HepG2 (cell line): ENCODE data around the gene MTNR1A. TPM values are rescaled to one million over a fixed set of nuclear protein-coding genes. Genes with fewer than 3 reads are reported as not detected.

Experiments
- ATAC-seq: fragments of 200-7000 bp; cut with Tn5 transposase; 3 replicates; pipeline ENCODE4 v1.9.1; 2020; ENCODE audit warnings: mild to moderate bottlenecking, moderate library complexity
- BruUV-seq: library from RNA; stranded (reverse); fragments of 400-500 nt; replicated peaks from 2 replicates; lab custom pipeline; 2021; lab: Mats Ljungman, UMichigan
- CTCF ChIA-PET: fragments of 300-600 bp; formaldehyde crosslinking; extraction: SDS; loops from one replicate; lab custom pipeline; 2021; ENCODE audit warnings: low total read pairs, inconsistent platforms, low intra/inter-chr PET ratio; lab: Yijun Ruan, JAX
- POLR2A ChIA-PET: fragments of 350-600 bp; sonication (Branson Sonifier 250); formaldehyde crosslinking; loops from one replicate; lab custom pipeline; 2020; ENCODE audit warnings: antibody characterized with exemption, inconsistent platforms; lab: Yijun Ruan, JAX
- DNase-seq: peaks from one replicate; pipeline ENCODE4 v3.0.0-alpha.2; 2015; ENCODE audit warnings: low spot score
- FAIRE-seq: peaks from 3 replicates; lab custom pipeline; 2011; peaks lifted over from hg19 to GRCh38; lab: Jason Lieb, UNC
- H2AFZ ChIP-seq: one replicate; pipeline ENCODE4 v1.6.1; 2011; ENCODE audit warnings: low read length, inconsistent platforms
- H3K27ac ChIP-seq: fragments of 300-600 bp; 3 replicates; pipeline ENCODE4 v1.8.0; 2011; ENCODE audit warnings: mixed run types, mild to moderate bottlenecking, mixed read lengths, low read length, inconsistent platforms; ENCODE audit not compliant: insufficient read depth; ENCODE audit errors: extremely low read length
- H3K27me3 ChIP-seq, 2 experiments: fragments of 200-600 bp in 1 of 2; 2 replicates in 1 of 2; 3 replicates in 1 of 2; pipeline versions ENCODE4 v1.6.0 to v1.8.0; 2011; ENCODE audit warnings: low read length in 2 of 2, mild to moderate bottlenecking in 2 of 2, moderate library complexity in 2 of 2, inconsistent platforms in 1 of 2; ENCODE audit not compliant: insufficient read depth in 2 of 2, control insufficient read depth in 1 of 2
- H3K36me3 ChIP-seq, 2 experiments: fragments of 200-600 bp in 1 of 2; replicated peaks in 1 of 2; 2 replicates in 1 of 2; 3 replicates in 1 of 2; pipeline versions ENCODE4 v1.5.1 to v1.8.0; 2011; ENCODE audit warnings: low read length in 2 of 2, inconsistent platforms in 1 of 2; ENCODE audit not compliant: insufficient read depth in 2 of 2, control insufficient read depth in 1 of 2
- H3K4me1 ChIP-seq: 2 replicates; pipeline ENCODE4 v1.5.1; 2012; ENCODE audit warnings: low read length, inconsistent platforms; ENCODE audit not compliant: insufficient read depth
- H3K4me2 ChIP-seq: 2 replicates; pipeline ENCODE4 v1.6.0; 2011; ENCODE audit warnings: low read depth, low read length, inconsistent platforms
- H3K4me3 ChIP-seq, 3 experiments: fragments of 200-600 bp in 1 of 3; sonication (generic), shearing (Covaris generic) in 1 of 3; replicated peaks in 1 of 3; 2 replicates each; pipeline ENCODE4 v1.5.1; 2011 to 2016; ENCODE audit warnings: low read length in 3 of 3, inconsistent platforms in 2 of 3, low read depth in 2 of 3, mild to moderate bottlenecking in 2 of 3, control low read depth in 1 of 3, mixed read lengths in 1 of 3; ENCODE audit not compliant: insufficient read depth in 1 of 3
- H3K79me2 ChIP-seq: one replicate; pipeline ENCODE4 v1.6.1; 2011; ENCODE audit warnings: low read length, inconsistent platforms; ENCODE audit not compliant: insufficient read depth
- H3K9ac ChIP-seq: 2 replicates; pipeline ENCODE4 v1.6.0; 2011; ENCODE audit warnings: mild to moderate bottlenecking, low read depth, low read length, inconsistent platforms; ENCODE audit not compliant: insufficient read depth
- H3K9me3 ChIP-seq: 2 replicates; pipeline ENCODE4 v1.5.1; 2012; ENCODE audit warnings: mild to moderate bottlenecking, low read length
- H4K20me1 ChIP-seq: 2 replicates; pipeline ENCODE4 v1.6.0; 2011; ENCODE audit warnings: inconsistent platforms, mild to moderate bottlenecking, low read length, moderate library complexity; ENCODE audit not compliant: insufficient read depth
- AGO2 ChIP-seq: fragments of 200-400 bp; formaldehyde crosslinking; optimal IDR thresholded peaks from 2 replicates; pipeline ENCODE3; 2017; ENCODE audit warnings: mild to moderate bottlenecking, low read depth, low read length, moderate library complexity
- CCAR2 ChIP-seq: fragments of 200-400 bp; formaldehyde crosslinking; optimal IDR thresholded peaks from 2 replicates; pipeline ENCODE3; 2018; ENCODE audit warnings: low read depth, mild to moderate bottlenecking, low read length, moderate library complexity
- FLYWCH1 ChIP-seq: sonication (generic); formaldehyde crosslinking; IDR thresholded peaks from 2 replicates; pipeline ENCODE4 v1.8.1; 2023; ENCODE audit warnings: mild to moderate bottlenecking, missing genetic modification reagents
- GATAD2A ChIP-seq: IDR thresholded peaks from 2 replicates; pipeline ENCODE4 v1.6.1; 2016
- HNRNPL ChIP-seq: fragments of 200-400 bp; formaldehyde crosslinking; IDR thresholded peaks from 2 replicates; pipeline ENCODE4 v1.6.1; 2017; ENCODE audit warnings: mild to moderate bottlenecking, low read depth, low read length
- MAZ ChIP-seq, 2 experiments: sonication (generic) in 1 of 2; formaldehyde crosslinking in 1 of 2; IDR thresholded peaks; 2 replicates each; pipeline versions ENCODE4 v1.5.0 to v1.6.1; 2012 to 2020; ENCODE audit warnings: low read depth in 2 of 2, mild to moderate bottlenecking in 2 of 2, borderline replicate concordance in 1 of 2, improper control_type of control experiment in 1 of 2, low read length in 1 of 2, missing genetic modification reagents in 1 of 2, moderate library complexity in 1 of 2
- NFYC ChIP-seq: IDR thresholded peaks from 2 replicates; pipeline ENCODE4 v1.6.1; 2016; ENCODE audit warnings: missing genetic modification reagents, missing compliant biosample characterization
- PCBP2 ChIP-seq: fragments of 200-400 bp; formaldehyde crosslinking; optimal IDR thresholded peaks from 2 replicates; pipeline ENCODE3; 2018; ENCODE audit warnings: low read length, low read depth; ENCODE audit not compliant: poor library complexity, severe bottlenecking
- PTBP1 ChIP-seq: fragments of 200-400 bp; formaldehyde crosslinking; IDR thresholded peaks from 2 replicates; pipeline ENCODE4 v1.6.1; 2018; ENCODE audit warnings: low read length, low read depth; ENCODE audit not compliant: poor library complexity, severe bottlenecking
- WGBS: methylation state at CpG from one replicate; pipeline ENCODE4 v1.1.6; 2017; ENCODE audit warnings: low lambda C conversion rate; 5-methylcytosine and 5-hydroxymethylcytosine counted together
- in situ Hi-C: cut with HindIII; loops from 2 replicates; pipeline ENCODE4 v1.10.0; 2017; ENCODE audit warnings: low pct_unique_long_range_greater_than_20kb; ENCODE audit not compliant: extremely low pct_ligation_motif_present
- intact Hi-C: fragments of 100-400 bp; cut with micrococcal nuclease; formaldehyde crosslinking; loops from one replicate; pipeline ENCODE4 v1.10.0; 2022; ENCODE audit not compliant: unreplicated experiment
- polyA plus RNA-seq, 8 experiments: library from polyadenylated mRNA; depleted of rRNA in 3 of 8; stranded (reverse) in 7 of 8; unstranded in 1 of 8; fragments of >200 nt; fragmentation: Illumina TruSeq in 4 of 8; extraction: Trizol in 4 of 8; gene quantifications; 2 replicates each; pipeline versions ENCODE4 v1.2.1 to v1.2.3, GENCODE V29; 2011 to 2016; ENCODE audit warnings: low read depth in 4 of 8, missing spikeins in 1 of 8, mixed read lengths in 1 of 8; ENCODE audit not compliant: insufficient read depth in 1 of 8
- total RNA-seq, 5 experiments: library from RNA; depleted of rRNA; stranded (reverse); fragments of >200 nt; fragmentation: Illumina TruSeq; extraction: Trizol; gene quantifications; 2 replicates each; pipeline ENCODE4 v1.2.3, GENCODE V29; 2016; ENCODE audit warnings: low read depth in 1 of 5
- TF ChIP-seq, protein P1 (sequence below): IDR thresholded peaks from 2 replicates; pipeline ENCODE4 v1.6.1; 2016; ENCODE audit warnings: mild to moderate bottlenecking
- TF ChIP-seq, protein P2 (sequence below): IDR thresholded peaks from 2 replicates; pipeline ENCODE4 v1.6.1; 2016; ENCODE audit warnings: missing biosample characterization, missing genetic modification reagents, low read depth

The MTNR1A gene
- total and polyA plus RNA-seq, 2 of the 13 experiments (the other 11 are each of a cell fraction or from before 2014, with no cell fraction given), result not detected

DNA sequence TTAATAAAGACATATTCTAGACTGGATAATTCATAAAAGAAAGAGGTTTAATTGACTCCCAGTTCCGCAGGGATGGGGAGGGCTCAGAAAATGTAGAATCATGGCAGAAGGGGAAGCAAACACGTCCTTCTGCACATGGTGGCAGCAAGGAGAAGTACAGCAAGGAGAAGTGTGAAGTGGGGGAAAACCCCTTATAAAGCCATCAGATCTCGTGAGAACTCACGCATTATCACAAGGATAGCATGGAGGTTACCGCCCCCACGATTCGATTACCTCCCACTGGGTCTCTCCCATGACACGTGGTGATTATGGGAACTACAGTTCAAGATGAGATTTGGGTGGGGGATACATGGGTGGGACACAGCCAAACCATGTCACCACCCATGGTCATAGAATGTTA is 58.3 kb downstream of the MTNR1A start:
- in situ Hi-C loops, result no loop called here
- H2AFZ ChIP-seq, result no peak overlapping the region
- intact Hi-C loops, result no loop called here
- POLR2A ChIA-PET, result no interaction called here
- no peak for ATAC-seq
- H3K27ac ChIP-seq, result no peak overlapping the region
- no peak for TF ChIP-seq GATAD2A (CRISPR knock-in tag)
- no peak for TF ChIP-seq NFYC (CRISPR knock-in tag)
- TF ChIP-seq CCAR2, result no peak
- TF ChIP-seq FLYWCH1 (CRISPR knock-in tag), result no peak
- TF ChIP-seq, protein P1, sequence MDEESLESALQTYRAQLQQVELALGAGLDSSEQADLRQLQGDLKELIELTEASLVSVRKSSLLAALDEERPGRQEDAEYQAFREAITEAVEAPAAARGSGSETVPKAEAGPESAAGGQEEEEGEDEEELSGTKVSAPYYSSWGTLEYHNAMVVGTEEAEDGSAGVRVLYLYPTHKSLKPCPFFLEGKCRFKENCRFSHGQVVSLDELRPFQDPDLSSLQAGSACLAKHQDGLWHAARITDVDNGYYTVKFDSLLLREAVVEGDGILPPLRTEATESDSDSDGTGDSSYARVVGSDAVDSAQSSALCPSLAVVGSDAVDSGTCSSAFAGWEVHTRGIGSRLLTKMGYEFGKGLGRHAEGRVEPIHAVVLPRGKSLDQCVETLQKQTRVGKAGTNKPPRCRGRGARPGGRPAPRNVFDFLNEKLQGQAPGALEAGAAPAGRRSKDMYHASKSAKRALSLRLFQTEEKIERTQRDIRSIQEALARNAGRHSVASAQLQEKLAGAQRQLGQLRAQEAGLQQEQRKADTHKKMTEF (CRISPR knock-in tag), result no peak
- TF ChIP-seq, protein P2, sequence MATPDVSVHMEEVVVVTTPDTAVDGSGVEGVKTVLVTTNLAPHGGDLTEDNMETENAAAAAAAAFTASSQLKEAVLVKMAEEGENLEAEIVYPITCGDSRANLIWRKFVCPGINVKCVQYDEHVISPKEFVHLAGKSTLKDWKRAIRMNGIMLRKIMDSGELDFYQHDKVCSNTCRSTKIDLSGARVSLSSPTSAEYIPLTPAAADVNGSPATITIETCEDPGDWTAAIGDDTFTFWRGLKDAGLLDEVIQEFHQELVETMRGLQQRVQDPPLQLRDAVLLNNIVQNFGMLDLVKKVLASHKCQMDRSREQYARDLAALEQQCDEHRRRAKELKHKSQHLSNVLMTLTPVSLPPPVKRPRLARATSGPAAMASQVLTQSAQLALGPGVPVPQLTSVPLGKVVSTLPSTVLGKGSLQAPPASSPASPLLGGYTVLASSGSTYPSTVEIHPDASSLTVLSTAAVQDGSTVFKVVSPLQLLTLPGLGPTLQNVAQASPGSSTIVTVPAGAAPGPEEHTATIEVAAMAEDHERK (CRISPR knock-in tag), result no peak
- TF ChIP-seq PTBP1, result no peak
- no peak for TF ChIP-seq AGO2
- no peak for TF ChIP-seq MAZ (IDR thresholded peaks at IDR 0.05; ENCODE audit: borderline replicate concordance, low read depth, low read length)
- TF ChIP-seq MAZ (CRISPR knock-in tag; IDR thresholded peaks at IDR 0.05; ENCODE audit: low read depth), result no peak
- TF ChIP-seq HNRNPL, result no peak
- TF ChIP-seq PCBP2, result no peak
- TF ChIP-seq, all 625 proteins: peak for 0
- no peak for FAIRE-seq
- no peaks in the 10 kb centered on the region for H3K79me2 ChIP-seq
- H3K4me2 ChIP-seq, result no peak overlapping the region
- H3K9me3 ChIP-seq, result no peaks in the 10 kb centered on the region
- H3K27me3 ChIP-seq, result no peaks in the 10 kb centered on the region; a peak in 1 of 5 replicates
- H3K36me3 ChIP-seq, result no peaks in the 10 kb centered on the region
- H3K9ac ChIP-seq, result no peak overlapping the region
- DNase-seq, result no peak
- WGBS, result 29% methylated on average over 8 of the region's 8 CpGs
- H3K4me3 ChIP-seq, result no peak overlapping the region
- no peaks in the 10 kb centered on the region for H3K4me1 ChIP-seq
- H4K20me1 ChIP-seq, result no peaks in the 10 kb centered on the region
- CTCF ChIA-PET, result no interaction called here
- no TSS peak for BruUV-seq
